Measurements from ENCODE around the gene PSME4.
"Not testable (repeated sequence)": the region's sequence is repeated elsewhere in the genome, so short reads cannot be mapped to it uniquely, and the experiment has no call there.

The PSME4 gene

DNA sequence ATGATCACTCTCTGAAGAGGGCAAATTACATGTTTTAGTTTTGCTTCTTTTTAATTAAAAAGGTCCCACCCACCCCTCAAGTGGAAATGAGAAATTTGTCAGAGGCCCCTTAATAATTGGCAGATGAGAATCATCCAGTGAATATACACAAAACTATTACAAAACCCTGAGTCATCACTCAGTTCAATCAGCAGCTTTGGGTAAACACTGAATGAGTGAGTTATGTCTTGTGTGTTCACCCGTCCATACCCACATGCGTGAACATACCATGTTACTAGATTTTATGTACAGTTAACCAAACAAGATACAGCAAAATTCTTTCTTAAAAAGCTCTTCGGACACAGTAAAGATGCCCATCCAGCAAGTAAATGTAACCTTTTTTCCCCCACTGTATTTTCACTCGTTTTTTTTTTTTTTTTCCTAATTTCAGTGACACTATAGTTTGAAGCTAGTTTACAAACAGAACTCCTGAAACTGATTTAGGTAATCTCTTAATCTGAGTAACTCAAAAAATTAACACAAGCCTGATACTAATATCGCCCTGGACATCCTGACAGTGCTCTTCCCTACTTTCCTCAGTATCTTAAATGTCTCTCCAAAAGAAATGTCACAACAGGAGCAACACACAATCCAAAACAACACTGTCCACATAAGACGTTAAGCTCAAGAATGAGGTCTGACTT is 1.4 kb downstream of the PSME4 start:
- in situ Hi-C loops (cut with MboI; ENCODE audit: low sequenced_read_pairs) = no loop called here

DNA sequence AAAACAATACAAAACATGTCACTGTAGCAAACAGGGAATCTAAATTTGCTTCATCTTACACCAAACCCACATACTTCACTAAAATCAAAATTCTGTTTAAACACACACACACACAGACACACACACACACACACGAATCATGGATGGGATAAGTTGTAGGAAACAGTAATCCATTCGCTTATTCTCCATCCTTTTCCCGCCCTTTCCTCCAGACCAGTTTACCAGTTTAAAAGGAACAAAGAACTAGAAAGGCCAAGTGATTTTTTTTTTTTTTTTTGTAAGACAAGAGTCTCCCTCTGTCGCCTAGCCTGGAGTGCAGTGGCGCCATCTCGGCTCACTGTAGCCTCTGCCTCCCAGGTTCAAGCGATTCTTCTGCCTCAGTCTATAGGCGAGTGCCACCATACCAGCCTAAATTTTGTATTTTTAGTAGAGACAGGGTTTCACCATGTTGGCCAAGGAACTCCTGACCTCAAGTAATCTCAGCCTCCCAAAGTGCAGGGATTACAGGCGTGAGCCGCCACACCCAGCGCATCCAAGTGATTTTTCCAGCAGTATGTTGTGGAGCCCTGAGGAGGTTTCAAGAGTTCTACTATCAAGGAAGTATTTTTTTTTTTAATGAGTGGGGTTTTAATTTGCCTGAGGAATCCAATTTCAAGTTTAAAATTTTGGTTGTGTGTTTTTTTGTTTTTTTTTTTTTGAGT is 5.7 kb downstream of the PSME4 start:
- in situ Hi-C loops (cut with MboI; ENCODE audit: low sequenced_read_pairs) = no loop called here

DNA sequence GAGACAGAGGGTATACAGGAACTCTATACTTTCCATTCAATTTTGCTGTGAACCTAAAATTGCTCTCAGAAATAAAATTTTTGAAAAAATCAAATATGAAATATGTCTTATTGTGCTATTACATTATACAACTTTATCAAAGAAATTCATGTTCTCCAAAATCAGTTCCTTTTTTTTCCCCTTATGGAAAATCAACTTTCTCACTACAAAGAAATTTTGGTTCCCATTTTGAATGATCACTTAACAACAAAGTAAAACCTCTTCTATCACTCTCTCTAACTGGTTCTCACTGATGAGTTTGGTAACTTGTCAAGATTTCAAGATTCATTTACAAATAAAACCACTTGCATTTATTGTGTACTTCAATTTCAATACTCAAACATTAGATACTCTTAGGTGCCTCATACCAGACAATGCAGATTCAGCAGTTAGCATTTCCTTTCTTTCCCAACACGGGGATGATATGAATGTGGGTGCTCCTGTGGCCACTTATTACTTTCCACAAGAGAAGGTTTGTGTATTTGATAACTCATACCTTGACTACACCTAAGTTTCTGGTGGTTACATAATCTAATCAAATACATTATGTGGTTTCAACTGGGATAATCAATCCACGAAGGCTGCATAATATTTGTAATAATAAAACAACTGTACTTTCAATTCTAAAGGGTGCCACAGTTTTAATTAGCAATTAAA is 6.4 kb downstream of the PSME4 start:
- in situ Hi-C loops (cut with MboI; ENCODE audit: low sequenced_read_pairs) = no loop called here

DNA sequence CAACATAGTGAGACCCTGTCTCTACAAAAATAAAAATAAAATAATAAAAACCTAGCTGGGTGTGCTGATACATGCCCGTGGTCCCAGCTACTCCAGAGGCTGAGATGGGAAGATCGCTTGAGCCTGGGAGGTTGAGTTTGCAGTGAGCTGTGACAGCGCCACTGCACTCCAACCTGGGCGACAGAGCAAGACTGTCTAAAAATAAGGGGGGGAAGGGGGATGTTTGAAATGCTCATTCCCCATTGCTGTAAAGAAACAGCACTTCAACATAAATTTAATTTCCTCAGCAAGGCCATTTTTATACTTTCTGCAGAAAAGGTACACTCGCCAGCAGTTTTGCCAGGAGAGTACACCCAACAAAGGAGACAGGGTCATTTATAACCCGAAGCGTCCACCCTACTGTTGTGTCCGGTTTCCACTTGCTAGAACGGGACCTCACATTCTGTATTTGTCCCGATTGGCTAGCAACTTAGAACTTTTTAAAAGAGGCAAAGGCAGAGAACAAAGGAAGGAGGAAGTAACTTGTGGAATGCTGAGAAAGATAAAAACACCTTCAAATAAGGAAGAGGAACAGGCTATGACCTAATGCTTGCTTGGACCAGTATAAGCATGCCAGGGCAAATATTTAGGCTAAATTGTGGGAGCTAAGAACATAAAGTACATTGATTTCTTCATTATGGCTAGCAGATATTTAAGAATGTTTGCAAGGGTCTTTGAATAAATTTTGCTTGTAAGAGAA is 9.1 kb downstream of the PSME4 start:
- in situ Hi-C loops (cut with MboI; ENCODE audit: low sequenced_read_pairs) = not testable (repeated sequence)

DNA sequence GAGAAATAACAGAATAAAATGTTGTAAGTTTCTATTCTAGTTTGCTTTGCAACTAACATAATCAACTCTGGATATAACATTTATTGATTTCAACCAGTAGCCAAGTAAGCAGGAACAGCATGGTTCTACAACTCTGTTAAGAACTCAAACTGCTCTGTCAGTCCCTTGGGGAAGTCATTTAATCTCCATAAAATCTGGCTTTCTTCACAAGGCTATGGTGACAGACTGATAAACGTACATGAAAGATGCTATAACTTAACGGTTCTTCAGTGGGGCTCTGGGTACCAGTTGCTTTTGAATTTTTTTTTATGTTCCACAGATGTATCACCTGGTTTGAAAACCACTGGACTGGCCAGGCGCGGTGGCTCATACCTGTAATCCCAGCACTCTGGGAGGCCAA is 10.3 kb downstream of the PSME4 start:
- in situ Hi-C loops (cut with MboI; ENCODE audit: low sequenced_read_pairs) = no loop called here

DNA sequence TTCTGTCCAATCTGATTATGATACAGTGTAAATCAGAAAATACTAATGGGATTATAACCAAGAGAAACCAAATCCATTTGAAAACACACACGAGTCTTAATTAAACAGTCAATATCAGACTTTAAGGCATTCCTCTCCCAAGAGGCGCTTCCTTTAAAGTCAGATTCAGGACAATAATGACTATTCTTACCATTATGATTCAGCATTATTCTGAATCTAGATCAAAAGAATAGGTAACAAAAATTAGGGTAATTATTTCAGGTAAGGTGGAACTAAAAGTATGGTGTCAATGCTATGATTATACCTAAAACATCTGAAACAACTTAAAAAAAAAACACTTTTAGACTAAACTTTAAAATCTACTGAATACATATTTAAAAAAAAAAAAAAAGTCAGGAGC is 12.3 kb downstream of the PSME4 start:
- in situ Hi-C loops (cut with MboI; ENCODE audit: low sequenced_read_pairs) = no loop called here

DNA sequence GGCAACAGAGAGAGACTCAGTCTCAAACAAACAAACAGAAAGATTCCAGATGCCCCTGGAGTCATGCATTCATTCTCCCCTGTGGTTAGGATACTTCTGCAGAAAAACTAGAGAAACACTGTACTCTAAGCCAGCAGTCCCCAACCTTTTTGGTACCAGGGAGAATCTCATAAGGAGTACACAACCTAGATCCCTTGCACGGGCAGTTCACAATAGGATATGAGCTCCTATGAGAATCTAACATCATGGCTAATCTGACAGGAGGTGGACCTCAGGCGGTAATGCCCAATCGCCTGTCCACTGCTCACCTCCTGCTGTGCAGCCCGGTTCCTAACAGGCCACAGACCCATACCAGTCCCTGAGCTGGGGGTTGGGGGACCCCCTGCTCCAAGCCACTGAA is 18.3 kb downstream of the PSME4 start:
- in situ Hi-C loops (cut with MboI; ENCODE audit: low sequenced_read_pairs) = no loop called here

DNA sequence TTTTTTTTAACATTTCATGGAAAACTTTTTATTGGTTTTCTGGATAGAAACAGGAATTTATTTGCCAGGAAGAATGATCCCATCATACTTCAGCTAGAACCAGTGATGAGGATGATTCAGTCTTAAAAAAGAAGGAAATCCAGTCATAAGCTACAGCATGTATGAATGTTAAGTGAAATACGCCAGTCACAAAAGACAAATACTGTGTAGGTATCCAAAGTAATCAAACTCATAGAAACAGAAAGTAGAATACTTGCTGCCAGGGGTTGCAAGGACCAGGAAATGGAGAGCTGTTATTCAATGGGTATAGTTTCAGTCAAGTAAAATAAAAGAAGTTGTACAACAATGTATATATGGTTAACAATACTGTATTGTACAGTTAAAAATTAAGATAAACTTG is 21.3 kb downstream of the PSME4 start:
- in situ Hi-C loops (cut with MboI; ENCODE audit: low sequenced_read_pairs) = no loop called here

DNA sequence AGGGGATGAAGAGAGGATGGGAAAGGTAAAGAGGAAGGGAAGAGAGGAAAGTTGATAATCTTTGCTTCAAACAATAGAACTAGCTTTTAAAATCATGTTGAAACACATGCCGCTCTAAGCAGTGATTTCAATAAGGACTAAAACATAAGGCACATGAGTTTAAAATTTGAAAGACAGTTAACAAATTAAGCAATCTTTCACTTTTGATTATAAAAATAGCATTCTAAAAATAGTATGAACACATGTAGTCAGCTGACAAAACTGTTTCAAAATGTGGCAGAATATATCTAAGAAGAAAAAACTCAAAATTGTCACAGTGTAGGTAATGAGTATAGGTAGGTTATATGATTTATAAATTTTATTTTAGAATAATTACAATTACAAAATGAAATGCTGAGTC is 25.3 kb downstream of the PSME4 start:
- in situ Hi-C loops (cut with MboI; ENCODE audit: low sequenced_read_pairs) = no loop called here

DNA sequence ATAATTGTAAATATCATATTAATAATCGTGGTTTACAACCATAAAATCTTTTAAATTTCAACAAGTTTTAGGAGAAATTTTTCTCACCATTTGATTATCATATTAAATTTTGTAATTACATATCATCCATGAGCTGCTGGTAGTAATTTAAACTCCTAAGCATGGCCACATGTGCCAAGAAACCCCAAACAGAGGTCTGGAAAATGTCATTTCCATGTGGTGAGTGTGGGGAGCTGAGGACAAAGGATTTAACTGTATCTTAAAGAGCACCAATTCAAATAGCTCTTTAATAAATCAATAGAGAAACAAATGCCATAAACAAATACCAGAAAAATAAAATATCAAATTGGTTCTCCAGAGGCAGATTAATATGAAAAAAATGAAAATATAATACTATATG is 26.3 kb downstream of the PSME4 start:
- in situ Hi-C loops (cut with MboI; ENCODE audit: low sequenced_read_pairs) = no loop called here

DNA sequence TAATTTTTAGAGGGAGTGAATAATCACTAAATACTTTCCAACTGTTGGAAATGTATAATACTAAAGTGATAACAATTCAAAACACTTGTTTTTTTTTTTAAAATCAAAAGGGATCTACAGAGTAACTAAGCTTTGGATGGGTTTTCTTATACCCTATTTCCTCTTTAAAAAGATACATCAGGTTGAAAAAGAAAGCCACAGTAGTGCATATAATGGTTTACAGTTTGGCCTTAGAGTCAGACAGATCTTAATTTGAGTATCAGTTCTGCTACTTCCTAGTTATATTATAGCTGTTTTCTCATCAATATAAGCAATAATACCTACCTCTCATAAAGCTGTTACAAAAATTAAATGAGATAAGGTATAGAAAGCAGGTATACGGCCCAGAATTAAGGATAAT is 28.5 kb downstream of the PSME4 start:
- in situ Hi-C loops (cut with MboI; ENCODE audit: low sequenced_read_pairs) = no loop called here

DNA sequence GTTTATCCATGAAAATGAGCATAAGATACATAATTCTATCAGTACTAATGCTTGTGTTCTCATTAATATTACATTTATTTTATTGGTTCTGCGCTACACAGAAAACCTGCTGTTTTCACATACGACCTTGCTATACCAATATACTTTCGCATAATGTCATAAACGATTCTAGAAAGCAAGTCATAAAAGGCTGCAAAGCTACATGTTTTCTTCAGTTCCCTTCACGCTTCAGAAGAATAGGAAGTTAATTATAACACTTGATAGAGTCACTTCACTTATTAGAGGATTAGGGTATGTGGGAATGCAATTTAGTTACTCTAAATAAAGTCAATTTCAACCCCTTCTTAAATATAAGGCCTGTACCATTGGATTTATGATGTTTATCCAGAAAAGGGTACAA is 29.0 kb downstream of the PSME4 start:
- in situ Hi-C loops (cut with MboI; ENCODE audit: low sequenced_read_pairs) = no loop called here

DNA sequence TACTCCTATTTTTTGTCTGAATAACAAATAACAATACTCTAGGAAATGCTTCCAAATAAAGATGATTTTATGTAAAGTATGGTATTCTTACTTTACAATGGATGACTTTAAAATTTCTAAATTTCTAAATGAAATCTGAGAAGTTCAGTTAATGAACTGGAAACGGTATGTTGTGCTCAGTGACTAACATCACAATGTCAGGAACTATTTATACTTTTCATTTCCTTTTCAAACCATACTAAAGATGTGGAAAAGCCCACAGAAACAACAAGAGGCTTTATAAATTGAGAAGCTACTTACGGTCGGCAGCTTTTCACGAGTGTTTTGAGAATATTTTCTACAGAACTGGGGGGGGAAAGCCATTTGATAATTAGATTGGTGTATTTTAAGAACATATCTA is 31.1 kb downstream of the PSME4 start:
- in situ Hi-C loops (cut with MboI; ENCODE audit: low sequenced_read_pairs) = no loop called here

DNA sequence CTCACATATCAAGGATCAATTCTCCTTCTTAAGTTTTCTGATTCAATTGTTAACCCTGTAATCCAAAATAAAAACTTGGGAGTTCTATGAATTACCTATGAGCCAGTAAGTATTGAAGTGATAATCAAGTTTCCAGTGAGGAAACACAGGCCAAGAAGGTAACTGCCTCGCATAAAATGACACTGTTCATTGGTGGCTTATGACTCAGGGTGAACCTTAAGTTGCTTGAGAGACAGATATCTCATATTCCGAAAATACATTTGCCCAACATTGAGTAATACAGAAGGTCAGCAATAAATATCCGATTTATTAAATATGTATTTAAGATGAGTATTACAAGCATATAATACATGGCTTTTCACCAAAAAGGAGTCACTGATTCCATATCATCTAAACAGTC is 31.9 kb downstream of the PSME4 start:
- in situ Hi-C loops (cut with MboI; ENCODE audit: low sequenced_read_pairs) = no loop called here

DNA sequence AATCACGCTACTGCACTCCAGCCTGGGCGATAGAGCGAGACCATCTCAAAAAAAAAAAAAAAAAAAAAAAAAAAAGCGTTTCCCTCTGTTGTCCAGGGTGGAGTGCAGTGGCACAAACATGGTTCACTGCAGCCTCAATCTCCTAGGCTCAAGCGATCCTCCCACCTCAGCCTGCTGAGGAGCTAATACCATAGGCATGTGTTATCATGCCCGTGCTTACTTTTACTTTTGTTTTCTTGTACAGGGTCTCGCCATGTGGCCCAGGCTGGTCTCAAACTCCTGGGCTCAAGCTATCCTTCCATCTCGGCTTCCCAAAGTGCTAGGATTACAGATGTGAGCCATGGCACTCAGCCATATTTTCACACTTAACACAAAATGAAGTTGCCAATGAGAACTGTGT is 37.5 kb downstream of the PSME4 start:
- in situ Hi-C loops (cut with MboI; ENCODE audit: low sequenced_read_pairs) = no loop called here

DNA sequence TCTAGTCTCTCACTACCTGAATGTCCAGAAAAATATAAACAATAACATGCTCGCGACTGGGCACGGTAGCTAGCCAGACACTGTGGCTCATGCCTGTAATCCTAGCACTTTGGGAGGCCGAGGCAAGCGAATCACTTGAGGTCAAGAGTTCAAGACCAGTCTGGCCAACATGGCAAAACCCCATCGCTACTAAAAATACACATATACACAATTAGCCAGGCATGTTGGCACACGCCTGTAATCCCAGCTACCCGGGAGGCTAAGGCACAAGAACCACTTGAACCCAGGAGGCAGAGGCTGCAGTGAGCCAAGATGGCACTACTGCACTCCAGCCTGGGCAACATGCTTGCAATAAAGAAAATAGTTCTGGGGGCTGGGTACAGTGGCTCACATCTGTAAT is 44.5 kb downstream of the PSME4 start:
- in situ Hi-C loops (cut with MboI; ENCODE audit: low sequenced_read_pairs) = not testable (repeated sequence)

DNA sequence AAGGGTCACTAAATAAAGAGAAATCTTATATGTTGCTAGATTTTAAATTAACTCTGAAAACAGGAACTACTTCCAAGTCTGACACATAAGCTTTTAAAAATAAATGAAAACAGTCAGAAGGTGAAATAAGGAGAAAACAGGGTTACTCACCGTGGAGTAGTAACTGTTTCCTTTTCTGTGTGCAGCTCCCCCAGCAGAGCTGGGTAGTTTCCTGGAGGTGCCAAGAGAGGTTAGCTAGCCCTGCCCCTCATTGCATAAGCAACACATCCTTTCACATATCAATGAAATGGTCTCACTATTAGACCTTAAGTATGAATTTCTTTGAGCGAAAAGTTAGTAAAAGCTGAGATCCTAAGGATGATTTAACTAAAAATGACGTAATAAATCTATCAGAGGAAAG is 57.1 kb downstream of the PSME4 start:
- in situ Hi-C loops (cut with MboI; ENCODE audit: low sequenced_read_pairs) = no loop called here

DNA sequence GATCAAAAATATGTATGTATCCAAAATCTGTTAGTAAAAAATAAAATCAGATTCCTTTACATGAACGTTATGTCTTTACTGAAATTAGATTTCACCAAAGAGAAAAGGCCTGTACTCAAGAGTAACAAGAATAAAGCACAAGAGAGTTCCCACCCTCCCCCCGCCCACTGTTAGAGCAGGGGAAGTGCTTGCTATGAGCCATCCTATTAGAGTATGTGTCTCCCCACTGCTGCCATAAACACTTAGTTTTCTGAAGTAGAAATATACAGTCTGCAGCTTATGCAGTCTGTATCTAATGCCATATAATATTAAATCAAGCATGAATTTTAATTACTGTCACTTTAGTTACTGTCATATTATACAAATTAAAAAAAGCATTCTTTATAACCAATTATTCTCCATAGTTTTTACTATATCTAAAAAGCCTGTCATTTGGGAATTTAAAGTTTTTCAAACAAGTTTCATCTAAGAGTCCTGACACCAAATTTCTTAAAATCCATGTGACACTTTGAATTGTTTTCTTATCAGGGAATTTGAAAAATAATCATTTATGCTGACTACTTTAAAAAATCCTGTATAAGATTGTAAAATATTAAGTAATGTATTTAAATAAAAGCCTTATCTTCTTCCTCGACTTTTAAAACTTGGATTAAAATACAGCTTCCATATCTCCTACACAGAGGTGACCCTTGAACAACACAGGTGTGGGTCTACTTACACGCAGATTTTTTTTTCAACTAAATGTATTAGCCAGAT is 59.2 kb downstream of the PSME4 start:
- in situ Hi-C loops (cut with MboI; ENCODE audit: low sequenced_read_pairs) = no loop called here

DNA sequence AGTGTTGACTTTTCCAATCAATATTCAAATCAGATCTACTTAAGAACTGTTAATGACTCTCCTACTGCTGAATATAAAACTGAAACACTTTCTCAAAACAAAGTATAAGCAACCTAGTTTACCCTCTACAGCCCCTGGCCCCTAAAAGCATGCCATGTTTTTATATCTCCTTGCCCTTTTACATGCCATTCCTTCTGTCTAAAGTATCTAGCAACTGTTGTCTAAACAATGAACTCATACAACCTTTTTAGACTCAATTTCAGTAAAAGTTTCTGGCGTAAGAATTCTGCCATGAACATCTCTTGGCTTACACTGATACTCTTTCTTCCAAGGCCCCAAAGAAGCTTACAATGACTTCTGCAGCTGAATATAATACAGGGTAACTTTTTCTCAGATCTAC is 63.2 kb downstream of the PSME4 start:
- in situ Hi-C loops (cut with MboI; ENCODE audit: low sequenced_read_pairs) = no loop called here

DNA sequence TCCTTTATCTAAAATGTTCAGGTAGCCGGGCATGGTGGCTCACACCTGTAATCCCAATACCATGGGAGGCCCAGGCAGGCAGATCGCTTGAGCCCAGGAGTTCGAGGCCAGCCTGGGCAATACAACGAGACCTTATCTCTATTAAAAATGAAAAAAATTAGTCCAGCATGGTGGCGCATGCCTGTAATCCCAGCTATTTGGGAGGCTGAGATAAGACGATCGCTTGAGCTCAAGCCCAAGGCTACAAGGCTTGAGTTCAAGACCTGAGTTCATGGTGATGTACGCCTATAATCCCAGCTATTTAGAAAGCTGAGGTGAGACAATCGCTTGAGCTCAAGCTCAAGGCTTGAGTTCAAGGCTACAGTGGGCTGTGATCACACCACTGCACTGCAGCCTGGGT is 65.4 kb downstream of the PSME4 start:
- in situ Hi-C loops (cut with MboI; ENCODE audit: low sequenced_read_pairs) = no loop called here

DNA sequence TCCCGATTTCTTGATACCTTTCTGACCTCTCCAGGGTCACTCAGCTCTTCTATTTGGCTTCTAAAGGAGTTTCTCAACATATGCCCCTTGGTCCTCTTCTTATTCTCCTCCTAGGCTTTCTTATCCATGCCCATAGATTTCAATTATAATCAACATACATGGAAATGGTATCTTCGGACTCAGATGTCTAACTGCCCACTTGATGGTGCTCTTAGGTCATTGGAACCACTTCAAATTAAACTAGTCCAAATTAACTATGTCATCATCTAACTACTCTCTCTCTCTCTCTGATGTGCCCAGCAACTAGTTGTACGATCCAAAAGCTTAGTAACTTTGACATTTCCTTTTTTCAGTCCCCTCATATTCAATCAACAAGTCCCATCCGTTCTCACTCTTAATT is 67.8 kb downstream of the PSME4 start:
- in situ Hi-C loops (cut with MboI; ENCODE audit: low sequenced_read_pairs) = no loop called here

Data from hTERT RPE-1 (cell line).